GM21529 (cell line): ENCODE results near the gene KRT6C.

Experiments used
- ATAC-seq: cut with Tn5 transposase; IDR thresholded peaks from one replicate; pipeline ENCODE4 v1.9.1; 2021; ENCODE audit not compliant: unreplicated experiment

KRT6C gene

GRCh38 chr12:52473768-52474167 lies at the start of gene KRT6C:
Gene KRT6C (minus strand): TSS chr12:52473805. CDS start chr12:52473737, 68 bp downstream.
- ATAC-seq: no peak

- no peak for ATAC-seq
These were observed 48.9 kb upstream of the KRT6C start for GRCh38 chr12:52522346-52523011.

- no peak for ATAC-seq
These were observed 48.1 kb upstream of the KRT6C start for GRCh38 chr12:52521568-52522266.

- no peak for ATAC-seq
These were observed 47.6 kb upstream of the KRT6C start for GRCh38 chr12:52521175-52521567.

- no peak for ATAC-seq
These were observed 46.4 kb upstream of the KRT6C start, which contains the start of gene KRT5 for GRCh38 chr12:52519826-52520662. Gene KRT5 (minus strand): TSS chr12:52520394. CDS start chr12:52520296, 98 bp downstream.

- ATAC-seq: no peak
These were observed 45.7 kb upstream of the KRT6C start for GRCh38 chr12:52519387-52519703.

- ATAC-seq: no peak
These were observed 45.2 kb upstream of the KRT6C start for GRCh38 chr12:52518574-52519386.

- ATAC-seq: no peak
These were observed 44.3 kb upstream of the KRT6C start for GRCh38 chr12:52517888-52518287.

- no peak for ATAC-seq
These were observed 43.6 kb upstream of the KRT6C start for GRCh38 chr12:52517005-52517835.

- no peak for ATAC-seq
These were observed 42.6 kb upstream of the KRT6C start for GRCh38 chr12:52515927-52516831.

- ATAC-seq: no peak
These were observed 41.7 kb upstream of the KRT6C start for GRCh38 chr12:52515319-52515646.

GRCh38 chr12:52514471-52515318 lies 41.1 kb upstream of the KRT6C start:
- ATAC-seq: no peak

GRCh38 chr12:52513736-52514135 lies 40.1 kb upstream of the KRT6C start:
- ATAC-seq: no peak

GRCh38 chr12:52508211-52508610 lies 34.6 kb upstream of the KRT6C start:
- ATAC-seq: no peak

- no peak for ATAC-seq
These were observed 33.5 kb upstream of the KRT6C start for GRCh38 chr12:52506858-52507715.

- no peak for ATAC-seq
These were observed 29.3 kb upstream of the KRT6C start for GRCh38 chr12:52502877-52503276.

- ATAC-seq: no peak
These were observed 27.9 kb upstream of the KRT6C start for GRCh38 chr12:52501490-52501889.
